DOHH2 (cell line): ENCODE results near the gene MARF1.

ENCODE experiments used
- H3F3A ChIP-seq: fragments of 200-600 bp; sonication (generic), shearing (Covaris generic); 2 replicates; pipeline ENCODE4 v1.6.0; 2016; ENCODE audit warnings: antibody characterized with exemption, mild to moderate bottlenecking; ENCODE audit not compliant: control insufficient read depth, insufficient read depth
- H3K27ac ChIP-seq: fragments of 200-600 bp; sonication (generic); 2 replicates; pipeline ENCODE4 v1.5.1; 2014; ENCODE audit warnings: low read depth, mild to moderate bottlenecking, low read length, moderate library complexity
- H3K27me3 ChIP-seq: fragments of 200-600 bp; sonication (generic); 2 replicates; pipeline ENCODE4 v1.6.1; 2014; ENCODE audit warnings: mild to moderate bottlenecking, low read length, mixed read lengths; ENCODE audit not compliant: control insufficient read depth
- H3K36me3 ChIP-seq: fragments of 200-600 bp; sonication (generic); 2 replicates; pipeline ENCODE4 v1.6.1; 2014; ENCODE audit warnings: mild to moderate bottlenecking, low read length, moderate library complexity, mixed read lengths; ENCODE audit not compliant: control insufficient read depth
- H3K4me1 ChIP-seq: fragments of 200-600 bp; sonication (generic); 2 replicates; pipeline ENCODE4 v1.6.1; 2014; ENCODE audit warnings: mild to moderate bottlenecking, low read length, mixed read lengths; ENCODE audit not compliant: control insufficient read depth
- H3K4me2 ChIP-seq: fragments of 200-600 bp; sonication (generic); 2 replicates; pipeline ENCODE4 v1.6.0; 2014; ENCODE audit warnings: mild to moderate bottlenecking, low read length, moderate library complexity
- H3K4me3 ChIP-seq: fragments of 200-600 bp; sonication (generic); 2 replicates; pipeline ENCODE4 v1.5.1; 2014; ENCODE audit warnings: mild to moderate bottlenecking, low read length, mixed read lengths
- H3K79me2 ChIP-seq: fragments of 200-600 bp; sonication (generic); 2 replicates; pipeline ENCODE4 v1.6.1; 2014; ENCODE audit warnings: mild to moderate bottlenecking, low read length, mixed read lengths; ENCODE audit not compliant: control insufficient read depth
- H3K9me2 ChIP-seq: fragments of 200-600 bp; sonication (generic); replicated peaks from 2 replicates; pipeline ENCODE4 v1.6.1; 2014; ENCODE audit warnings: mild to moderate bottlenecking, low read length, mixed read lengths; ENCODE audit not compliant: control insufficient read depth
- H3K9me3 ChIP-seq: fragments of 200-600 bp; sonication (generic); 2 replicates; pipeline ENCODE4 v1.6.1; 2014; ENCODE audit warnings: antibody characterized with exemption, low read length, mixed read lengths; ENCODE audit not compliant: control insufficient read depth, insufficient read depth
- H4K20me1 ChIP-seq: fragments of 200-600 bp; sonication (generic); 2 replicates; pipeline ENCODE4 v1.6.0; 2014; ENCODE audit warnings: low read depth, mild to moderate bottlenecking, antibody characterized with exemption, low read length, moderate library complexity; ENCODE audit not compliant: control insufficient read depth, insufficient read depth
- EZH2phosphoT487 ChIP-seq: fragments of 200-600 bp; sonication (generic); IDR thresholded peaks from 2 replicates; pipeline ENCODE4 v1.6.1; 2017; ENCODE audit warnings: borderline replicate concordance, mild to moderate bottlenecking, antibody characterized with exemption, low read length, moderate library complexity, mixed read lengths
- TF ChIP-seq, protein P1 (sequence below): fragments of 200-600 bp; sonication (generic); IDR thresholded peaks from one replicate; pipeline ENCODE4 v1.5.1; 2014; ENCODE audit warnings: antibody characterized with exemption, mild to moderate bottlenecking, low read depth, low read length; ENCODE audit not compliant: poor library complexity, severe bottlenecking

MARF1 gene

DNA sequence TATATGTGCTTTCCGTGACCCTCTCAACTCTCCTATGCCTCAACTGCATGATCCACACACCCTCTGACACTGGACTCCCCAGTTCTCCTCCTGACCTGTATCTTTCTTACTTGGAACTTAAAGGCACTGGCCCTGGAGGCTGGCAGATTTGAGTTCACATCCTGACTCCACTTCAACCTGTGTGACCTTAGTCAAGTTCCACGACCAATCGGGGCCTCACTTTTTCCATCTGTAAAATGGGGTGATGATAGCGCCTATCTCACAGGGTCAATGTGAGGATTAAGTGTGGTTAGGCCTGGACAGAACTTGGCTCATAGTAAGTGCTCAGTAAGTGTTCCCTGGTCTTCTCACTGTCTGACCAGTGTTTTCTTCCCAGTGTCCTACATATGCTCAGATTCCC, 25.1 kb downstream of the MARF1 start:
- H4K20me1 ChIP-seq = no peaks in the 10 kb centered on the region
- no peaks in the 10 kb centered on the region for H3K9me2 ChIP-seq
- no peaks in the 10 kb centered on the region for H3K79me2 ChIP-seq
- H3F3A ChIP-seq = peaks cover 2% of the 10 kb centered on the region; the same call in 1 of the 2 replicates
- H3K4me3 ChIP-seq = no peak overlapping the region
- TF ChIP-seq, protein P1, sequence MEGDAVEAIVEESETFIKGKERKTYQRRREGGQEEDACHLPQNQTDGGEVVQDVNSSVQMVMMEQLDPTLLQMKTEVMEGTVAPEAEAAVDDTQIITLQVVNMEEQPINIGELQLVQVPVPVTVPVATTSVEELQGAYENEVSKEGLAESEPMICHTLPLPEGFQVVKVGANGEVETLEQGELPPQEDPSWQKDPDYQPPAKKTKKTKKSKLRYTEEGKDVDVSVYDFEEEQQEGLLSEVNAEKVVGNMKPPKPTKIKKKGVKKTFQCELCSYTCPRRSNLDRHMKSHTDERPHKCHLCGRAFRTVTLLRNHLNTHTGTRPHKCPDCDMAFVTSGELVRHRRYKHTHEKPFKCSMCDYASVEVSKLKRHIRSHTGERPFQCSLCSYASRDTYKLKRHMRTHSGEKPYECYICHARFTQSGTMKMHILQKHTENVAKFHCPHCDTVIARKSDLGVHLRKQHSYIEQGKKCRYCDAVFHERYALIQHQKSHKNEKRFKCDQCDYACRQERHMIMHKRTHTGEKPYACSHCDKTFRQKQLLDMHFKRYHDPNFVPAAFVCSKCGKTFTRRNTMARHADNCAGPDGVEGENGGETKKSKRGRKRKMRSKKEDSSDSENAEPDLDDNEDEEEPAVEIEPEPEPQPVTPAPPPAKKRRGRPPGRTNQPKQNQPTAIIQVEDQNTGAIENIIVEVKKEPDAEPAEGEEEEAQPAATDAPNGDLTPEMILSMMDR = no peak
- no peak for TF ChIP-seq EZH2phosphoT487
- H3K4me1 ChIP-seq = no peaks in the 10 kb centered on the region
- H3K27ac ChIP-seq = no peak overlapping the region
- H3K27me3 ChIP-seq = no peaks in the 10 kb centered on the region
- H3K36me3 ChIP-seq = peaks cover 88% of the 10 kb centered on the region
- no peaks in the 10 kb centered on the region for H3K9me3 ChIP-seq
- H3K4me2 ChIP-seq = no peak overlapping the region

DNA sequence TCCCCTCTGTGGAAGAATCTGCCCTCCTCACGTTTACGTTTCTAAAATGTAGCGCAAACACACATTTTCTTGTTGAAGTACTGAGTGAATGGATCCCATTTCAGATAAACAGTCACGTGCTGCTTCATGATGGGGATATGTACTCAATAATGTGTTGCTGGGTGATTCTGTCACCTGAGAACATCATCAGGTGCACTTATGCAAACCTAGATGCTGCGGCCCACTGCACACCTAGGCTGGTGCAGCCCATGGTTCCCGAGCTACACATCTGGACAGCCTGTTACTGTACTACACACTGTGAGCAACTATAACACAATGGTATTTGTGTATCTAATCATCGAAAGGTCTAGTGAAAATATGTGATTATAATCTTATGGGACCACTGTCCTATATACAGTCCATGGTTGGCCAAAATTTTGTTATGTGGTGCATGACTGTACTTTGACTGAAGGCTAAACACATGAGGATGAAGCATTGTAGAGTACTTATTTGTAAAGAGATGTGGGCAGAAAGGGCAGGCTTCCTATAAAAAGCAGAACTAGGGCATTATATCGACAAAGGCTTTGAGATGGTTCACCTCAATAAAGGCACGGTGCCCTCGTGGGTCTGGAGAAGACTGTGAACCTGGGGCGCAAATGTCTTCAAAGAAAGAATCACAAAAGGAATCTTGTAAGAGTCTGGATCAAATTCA, 26.3 kb downstream of the MARF1 start:
- Histone ChIP-seq H3K4me1 (no peaks in the 10 kb centered on the region), H3K4me2 (no peak overlapping the region), H3K4me3 (no peak overlapping the region), H3K9me3 (no peaks in the 10 kb centered on the region), H3K27ac (no peak overlapping the region), H3K9me2 (no peaks in the 10 kb centered on the region), H3K79me2 (no peaks in the 10 kb centered on the region), H3F3A (peaks cover 2% of the 10 kb centered on the region; the same call in 1 of the 2 replicates), H3K27me3 (no peaks in the 10 kb centered on the region), H3K36me3 (peaks cover 88% of the 10 kb centered on the region), H4K20me1 (no peaks in the 10 kb centered on the region)
- TF ChIP-seq, protein P1 = no peak
- no peak for TF ChIP-seq EZH2phosphoT487

GRCh38 chr16:15616012-15616411, 26.9 kb downstream of the MARF1 start:
- no peaks in the 10 kb centered on the region for H3K27me3 ChIP-seq
- H3K36me3 ChIP-seq = peaks cover 87% of the 10 kb centered on the region
- H3K4me1 ChIP-seq = no peaks in the 10 kb centered on the region
- H3K9me2 ChIP-seq = no peaks in the 10 kb centered on the region
- no peak overlapping the region for H3K27ac ChIP-seq
- H3K4me2 ChIP-seq = no peak overlapping the region
- peaks cover under 1% of the 10 kb centered on the region; the same call in 1 of the 2 replicates for H3F3A ChIP-seq
- TF ChIP-seq, protein P1 = no peak
- TF ChIP-seq EZH2phosphoT487 = no peak
- no peaks in the 10 kb centered on the region for H3K79me2 ChIP-seq
- no peak overlapping the region for H3K4me3 ChIP-seq
- no peaks in the 10 kb centered on the region for H4K20me1 ChIP-seq
- H3K9me3 ChIP-seq = no peaks in the 10 kb centered on the region
